Upper lobe of right lung (tissue), 1 donor: ENCODE data around the gene GPR141. TPM values are rescaled to one million over a fixed set of nuclear protein-coding genes. Genes with fewer than 3 reads are reported as not detected.

ENCODE experiments used
- ATAC-seq: fragments of 200-7000 bp; cut with Tn5 transposase; one replicate; pipeline ENCODE4 v1.9.1; 2020; ENCODE audit warnings: mild to moderate bottlenecking, moderate library complexity
- DNase-seq: peaks from one replicate; pipeline ENCODE4 v3.0.0-alpha.2; 2020
- H3K27ac ChIP-seq: fragments of 200-600 bp; one replicate; pipeline ENCODE4 v1.8.0; 2022
- H3K27me3 ChIP-seq: fragments of 200-600 bp; one replicate; pipeline ENCODE4 v1.8.0; 2022; ENCODE audit warnings: mild to moderate bottlenecking
- H3K36me3 ChIP-seq: fragments of 200-600 bp; one replicate; pipeline ENCODE4 v1.8.0; 2022
- H3K4me1 ChIP-seq: fragments of 200-600 bp; one replicate; pipeline ENCODE4 v1.8.0; 2022
- H3K4me3 ChIP-seq: fragments of 200-600 bp; one replicate; pipeline ENCODE4 v1.8.0; 2022; ENCODE audit warnings: mild to moderate bottlenecking
- H3K9me3 ChIP-seq: fragments of 200-600 bp; one replicate; pipeline ENCODE4 v1.8.0; 2022
- CTCF ChIP-seq: fragments of 200-600 bp; IDR thresholded peaks from one replicate; pipeline ENCODE4 v1.8.0; 2022; ENCODE audit warnings: antibody characterized with exemption
- intact Hi-C: fragments of 100-400 bp; cut with DNase I; formaldehyde crosslinking; loops from one replicate; pipeline ENCODE4 v1.11.0; 2022
- total RNA-seq: library from RNA; stranded (reverse); fragmentation: NEBNext Ultra II Directional; extraction: Animal tissue kit (Norgen Biotek cat#: 25700); gene quantifications from one replicate; pipeline ENCODE4 v1.2.1, GENCODE V29; 2021
- donor health status: DM: no; HTN: yes; CAD: no; lungs with severe emphysema.

Gene GPR141
- total RNA-seq, 1 donor from 2014 or later, result 4.0 TPM

- Histone ChIP-seq H3K27me3 (no peaks in the 10 kb centered on the region), H3K4me1 (no peaks in the 10 kb centered on the region), H3K27ac (no peak overlapping the region), H3K9me3 (no peaks in the 10 kb centered on the region), H3K4me3 (no peak overlapping the region), H3K36me3 (no peaks in the 10 kb centered on the region)
- no peak for TF ChIP-seq CTCF
- intact Hi-C loops, result no loop called here
- ATAC-seq (peak; percentile 75), DNase-seq (no peak)
Measured at GRCh38 chr7:37690206-37690605, 6.6 kb downstream of the GPR141 start.

GRCh38 chr7:37694208-37695094, 10.9 kb downstream of the GPR141 start:
- no peaks in the 10 kb centered on the region for H3K36me3 ChIP-seq
- H3K9me3 ChIP-seq, result no peaks in the 10 kb centered on the region
- no peaks in the 10 kb centered on the region for H3K27me3 ChIP-seq
- intact Hi-C loops, result no loop called here
- ATAC-seq (peak; percentile 82), DNase-seq (peak; percentile 65)
- no peak for TF ChIP-seq CTCF
- no peak overlapping the region for H3K27ac ChIP-seq
- no peak overlapping the region for H3K4me3 ChIP-seq
- H3K4me1 ChIP-seq, result no peaks in the 10 kb centered on the region

- no peak overlapping the region for H3K27ac ChIP-seq
- DNase-seq, result no peak
- TF ChIP-seq CTCF, result no peak
- H3K4me3 ChIP-seq, result no peak overlapping the region
- ATAC-seq, result no peak
- H3K9me3 ChIP-seq, result no peaks in the 10 kb centered on the region
- peaks cover 11% of the 10 kb centered on the region for H3K4me1 ChIP-seq
- no peaks in the 10 kb centered on the region for H3K36me3 ChIP-seq
- no peaks in the 10 kb centered on the region for H3K27me3 ChIP-seq
- intact Hi-C loops, result no loop called here
Measured at GRCh38 chr7:37698276-37698675, 14.7 kb downstream of the GPR141 start.

- no peaks in the 10 kb centered on the region for H3K9me3 ChIP-seq
- intact Hi-C loops, result no loop called here
- no peak for ATAC-seq
- no peaks in the 10 kb centered on the region for H3K36me3 ChIP-seq
- H3K27me3 ChIP-seq, result no peaks in the 10 kb centered on the region
- no peak overlapping the region for H3K27ac ChIP-seq
- DNase-seq, result no peak
- H3K4me1 ChIP-seq, result peaks cover 11% of the 10 kb centered on the region
- TF ChIP-seq CTCF, result no peak
- H3K4me3 ChIP-seq, result no peak overlapping the region
Measured at GRCh38 chr7:37698782-37699181, 15.2 kb downstream of the GPR141 start.

GRCh38 chr7:37701769-37702168, 18.2 kb downstream of the GPR141 start:
- no peak for TF ChIP-seq CTCF
- intact Hi-C loops, result no loop called here
- peaks cover 11% of the 10 kb centered on the region for H3K4me1 ChIP-seq
- H3K36me3 ChIP-seq, result no peaks in the 10 kb centered on the region
- DNase-seq (no peak), ATAC-seq (peak; percentile 39)
- H3K27ac ChIP-seq, result no peak overlapping the region
- H3K27me3 ChIP-seq, result no peaks in the 10 kb centered on the region
- no peak overlapping the region for H3K4me3 ChIP-seq
- H3K9me3 ChIP-seq, result no peaks in the 10 kb centered on the region
